ENCODE results near the gene PGS1. TPM values are rescaled to one million over a fixed set of nuclear protein-coding genes. Genes with fewer than 3 reads are reported as not detected.

The PGS1 gene
- total and polyA plus RNA-seq, 2 of the 8 experiments (the other 6 are each of a cell fraction or from before 2014, with no cell fraction given): 46.7 to 60.0 TPM

DNA sequence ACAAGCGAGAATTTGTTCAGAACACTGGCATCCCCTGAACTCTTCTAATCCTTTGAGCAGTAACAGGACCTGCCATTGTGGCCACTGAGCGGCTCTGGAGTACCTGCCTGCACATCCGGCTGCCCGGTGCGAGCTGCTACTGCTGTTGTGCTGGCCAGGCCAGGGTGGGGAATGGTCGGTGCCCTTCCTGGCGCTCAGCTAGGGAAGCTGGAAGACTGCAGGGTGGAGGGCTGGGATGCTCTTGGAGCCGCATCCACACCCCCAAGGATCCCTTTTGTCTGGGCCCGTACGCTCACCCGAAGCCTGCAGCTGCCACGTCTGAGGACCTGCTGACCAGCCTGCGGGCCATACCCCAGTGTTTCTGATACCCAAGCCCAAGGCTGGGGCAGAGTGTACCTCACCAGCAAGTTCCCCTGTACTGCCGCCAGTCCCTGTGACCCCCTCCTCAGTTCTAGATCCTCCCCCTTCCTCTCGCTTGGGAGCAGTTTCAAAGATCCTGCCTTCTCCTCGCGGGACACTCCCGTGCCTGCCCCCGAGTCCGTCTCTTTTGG, 49.7 kb downstream of the PGS1 start:
- Histone ChIP-seq H3K36me3 (ENCODE audit: control insufficient read depth in 2 of 4, insufficient read depth in 4 of 4, low read length in 3 of 4) (peaks cover 9 to 24% (median 22%) of the 10 kb centered on the region in 4 experiments; a peak in 6 of 8 replicates), H3K4me3 (ENCODE audit: extremely low read depth in 1 of 4, insufficient read depth in 2 of 4, low read depth in 3 of 4, low read length in 4 of 4) (no peak overlapping the region), H4K91ac (replicated peaks; ENCODE audit: insufficient read length, low read length) (no peak overlapping the region), H2BK12ac (ENCODE audit: low read depth, low read length) (no peak overlapping the region), H3K4ac (replicated peaks; ENCODE audit: insufficient read length, low read depth, low read length) (no peak overlapping the region), H3K23me2 (ENCODE audit: low read depth, low read length) (no peaks in the 10 kb centered on the region; the same call in 1 of the 2 replicates), H2BK120ac (replicated peaks; ENCODE audit: low read depth, low read length) (no peak overlapping the region), H3K4me2 (ENCODE audit: insufficient read depth in 1 of 2, low read depth in 2 of 2, low read length in 2 of 2) (no peak overlapping the region), H3K23ac (ENCODE audit: insufficient read length) (no peak overlapping the region), H3K79me2 (ENCODE audit: control insufficient read depth in 1 of 2, insufficient read depth in 2 of 2, low read length in 2 of 2) (peaks cover 0 to under 1% of the 10 kb centered on the region in 2 experiments; a peak in 1 of 4 replicates), H3K27ac (ENCODE audit: low read depth, low read length) (no peak overlapping the region), H2BK5ac (ENCODE audit: low read depth, low read length) (no peak overlapping the region), H3K9ac (replicated peaks in 1 of 4; ENCODE audit: extremely low read depth in 1 of 4, low read depth in 3 of 4, low read length in 3 of 4) (no peak overlapping the region; a peak in 1 of 7 replicates), H3K9me3 (ENCODE audit: insufficient read depth in 2 of 2, low read depth in 1 of 2, low read length in 1 of 2) (no peaks in the 10 kb centered on the region), H4K20me1 (replicated peaks in 1 of 2; ENCODE audit: control insufficient read depth in 1 of 2, insufficient read depth in 2 of 2, low read length in 2 of 2) (peaks cover 2 to 3% of the 10 kb centered on the region in 2 experiments), H3K27me3 (replicated peaks in 1 of 4; ENCODE audit: control insufficient read depth in 3 of 4, extremely low read depth in 1 of 4, insufficient read depth in 3 of 4, low read length in 3 of 4) (no peaks in the 10 kb centered on the region), H2AK5ac (ENCODE audit: low read depth, low read length) (no peak overlapping the region), H3K79me1 (ENCODE audit: low read depth, low read length) (no peaks in the 10 kb centered on the region), H2BK20ac (ENCODE audit: low read length) (no peak overlapping the region), H3K18ac (ENCODE audit: extremely low read depth, low read length) (no peak overlapping the region), H3K56ac (replicated peaks; ENCODE audit: insufficient read length, low read depth, low read length) (no peak overlapping the region), H3K4me1 (replicated peaks in 1 of 4; ENCODE audit: control insufficient read depth in 3 of 4, insufficient read depth in 4 of 4, low read length in 3 of 4) (peaks cover 0 to 14% (median 9%) of the 10 kb centered on the region in 4 experiments; a peak in 5 of 7 replicates), H4K8ac (ENCODE audit: extremely low read depth, insufficient read depth, low read length) (peak overlapping the region; percentile 14; the same call in 1 of the 2 replicates), H2BK15ac (ENCODE audit: low read length) (no peak overlapping the region), H3K14ac (ENCODE audit: insufficient read length) (no peak overlapping the region), H2AFZ (ENCODE audit: low read length) (no peak overlapping the region), H4K5ac (ENCODE audit: insufficient read length, low read depth, low read length) (no peak overlapping the region)
- POLR2A ChIA-PET (ENCODE audit: partially characterized antibody): interaction anchor here (0.6 to 1.6 kb wide), 4 partner anchors 62 to 744 kb away, joined by 3 to 4 read pairs (median 3); partner anchors contain the start of gene USP36
- FAIRE-seq (no peak), DNase-seq (ENCODE audit: low read depth in 1 of 2, low spot score in 2 of 2) (no peak)
- CTCF ChIA-PET (ENCODE audit: partially characterized antibody): interaction anchor here (0.8 to 13.7 kb wide), 5 partner anchors 9 to 191 kb away, joined by 3 to 257 read pairs (median 4); partner anchors contain the start of gene SOCS3
- WGBS, 2 experiments (ENCODE audit: extremely low coverage in 1 of 2, insufficient coverage in 1 of 2, insufficient read length in 1 of 2, insufficient replicate concordance in 2 of 2, low coverage in 1 of 2, low lambda C conversion rate in 2 of 2, missing lambda C conversion rate in 1 of 2): 96% methylated on average over 20 of the region's 20 CpGs; no CpG with 5 or more reads in 1 of the 2 experiments
- no peak for TF ChIP-seq ATF3 (IDR thresholded peaks at IDR 0.05; ENCODE audit: insufficient read depth, low read depth, low read length)
- no peak for TF ChIP-seq SP1 (IDR thresholded peaks at IDR 0.05; ENCODE audit: low read depth, low read length)
- TF ChIP-seq HDAC6 (IDR thresholded peaks at IDR 0.05; ENCODE audit: low read depth, low read length): no peak
- no peak for TF ChIP-seq CBX8 (IDR thresholded peaks at IDR 0.05; ENCODE audit: borderline replicate concordance, low read depth, low read length)
- no peak for TF ChIP-seq RXRA (IDR thresholded peaks at IDR 0.05; ENCODE audit: insufficient read depth, low read depth, low read length)
- TF ChIP-seq, protein P1, sequence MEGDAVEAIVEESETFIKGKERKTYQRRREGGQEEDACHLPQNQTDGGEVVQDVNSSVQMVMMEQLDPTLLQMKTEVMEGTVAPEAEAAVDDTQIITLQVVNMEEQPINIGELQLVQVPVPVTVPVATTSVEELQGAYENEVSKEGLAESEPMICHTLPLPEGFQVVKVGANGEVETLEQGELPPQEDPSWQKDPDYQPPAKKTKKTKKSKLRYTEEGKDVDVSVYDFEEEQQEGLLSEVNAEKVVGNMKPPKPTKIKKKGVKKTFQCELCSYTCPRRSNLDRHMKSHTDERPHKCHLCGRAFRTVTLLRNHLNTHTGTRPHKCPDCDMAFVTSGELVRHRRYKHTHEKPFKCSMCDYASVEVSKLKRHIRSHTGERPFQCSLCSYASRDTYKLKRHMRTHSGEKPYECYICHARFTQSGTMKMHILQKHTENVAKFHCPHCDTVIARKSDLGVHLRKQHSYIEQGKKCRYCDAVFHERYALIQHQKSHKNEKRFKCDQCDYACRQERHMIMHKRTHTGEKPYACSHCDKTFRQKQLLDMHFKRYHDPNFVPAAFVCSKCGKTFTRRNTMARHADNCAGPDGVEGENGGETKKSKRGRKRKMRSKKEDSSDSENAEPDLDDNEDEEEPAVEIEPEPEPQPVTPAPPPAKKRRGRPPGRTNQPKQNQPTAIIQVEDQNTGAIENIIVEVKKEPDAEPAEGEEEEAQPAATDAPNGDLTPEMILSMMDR (IDR thresholded peaks at IDR 0.05; ENCODE audit: control extremely low read depth in 1 of 3, insufficient read depth in 1 of 3, low read depth in 1 of 3, low read length in 3 of 3): no peak
- no peak for TF ChIP-seq GTF2F1 (IDR thresholded peaks at IDR 0.05; ENCODE audit: borderline replicate concordance, low read depth, low read length)
- no peak for TF ChIP-seq CEBPB (IDR thresholded peaks at IDR 0.05; ENCODE audit: low read depth, low read length)
- TF ChIP-seq EP300 (IDR thresholded peaks at IDR 0.05; ENCODE audit: borderline replicate concordance in 1 of 2, low read depth in 2 of 2, low read length in 2 of 2): no peak
